Left colon (tissue), 2 donors: Measurements from ENCODE around the gene CDT1. TPM values are rescaled to one million over a fixed set of nuclear protein-coding genes. Genes with fewer than 3 reads are reported as not detected.
"Not testable (repeated sequence)": the region's sequence is repeated elsewhere in the genome, so short reads cannot be mapped to it uniquely, and the experiment has no call there.

Source experiments
- ATAC-seq: fragments of 200-7000 bp; cut with Tn5 transposase; one replicate; pipeline ENCODE4 v1.9.1; 2020; ENCODE audit warnings: mild to moderate bottlenecking, moderate library complexity
- DNase-seq, 2 donors: peaks; one replicate each; pipeline ENCODE4 v3.0.0-alpha.2; 2020
- intact Hi-C, 2 donors: fragments of 100-400 bp; cut with DNase I in 1 of 2; cut with micrococcal nuclease in 1 of 2; formaldehyde crosslinking; loops; one replicate each; pipeline versions ENCODE4 v1.11.2 to v1.14.0; 2022; cut with DNase I, micrococcal nuclease
- total RNA-seq, 2 donors: library from RNA; stranded (reverse); fragmentation: NEBNext Ultra II Directional; extraction: Animal tissue kit (Norgen Biotek cat#: 25700); gene quantifications; one replicate each; pipeline ENCODE4 v1.2.1, GENCODE V29; 2021
- donor health status: DM: no; HTN: no; CAD: no.
- donor health status: DM: yes; HTN: yes; CAD: no.

CDT1 gene
- total RNA-seq, 2 donors from 2014 or later: 6.8 to 14.8 TPM

DNA sequence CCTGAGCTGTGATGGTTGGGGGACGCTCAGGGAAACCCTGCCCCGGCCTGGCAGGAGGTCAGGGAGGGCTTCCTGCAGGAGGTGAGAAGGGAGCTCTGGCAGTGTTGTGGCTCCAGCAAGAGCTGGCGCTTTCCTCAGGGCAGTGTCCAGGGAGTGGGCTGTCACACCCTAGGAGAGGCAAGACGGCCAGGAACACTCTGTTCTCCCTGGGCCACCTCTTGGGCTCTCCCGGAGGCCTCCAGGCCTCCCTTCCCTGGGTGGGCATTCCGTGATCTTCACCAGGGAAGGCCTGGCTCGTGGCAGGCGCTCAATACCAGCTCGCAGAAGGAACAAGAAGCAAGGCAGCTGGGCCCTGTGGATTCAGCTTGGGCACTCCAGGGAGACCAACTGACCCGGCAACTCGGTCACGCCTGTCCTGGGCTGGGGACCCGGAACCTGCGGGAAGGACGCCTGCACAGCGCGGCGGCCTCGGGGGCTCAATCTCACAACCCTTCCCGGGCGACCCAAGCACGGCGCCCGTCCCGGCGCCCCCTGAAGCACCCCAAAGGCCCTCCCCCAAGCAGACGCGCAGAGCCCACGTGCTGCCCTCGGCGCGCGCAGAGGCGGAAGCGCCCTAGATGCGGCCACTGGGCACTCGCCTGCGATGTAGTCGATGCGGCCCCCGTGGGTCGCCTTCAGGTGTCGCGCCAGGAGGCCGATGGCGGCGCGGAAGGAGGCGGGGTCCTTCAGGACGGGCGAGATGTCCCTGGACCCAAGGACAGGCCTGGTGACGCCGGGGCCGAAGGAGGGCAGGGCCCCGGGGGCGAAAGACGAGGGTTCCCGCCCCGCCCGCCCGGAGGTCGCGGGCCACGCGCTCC lies 7.6 kb downstream of the CDT1 start:
- peak; percentile 81 to 86 for DNase-seq
- intact Hi-C loops: no loop called here
- peak; percentile 68 for ATAC-seq

GRCh38 chr16:88811769-88812512 lies 8.4 kb downstream of the CDT1 start, which contains the start of gene APRT:
APRT (minus strand) TSS chr16:88811928; CDS start chr16:88811899, 29 bp downstream.
- ATAC-seq: peak; percentile 83
- intact Hi-C loops: no loop called here
- DNase-seq: peak; percentile 93 to 96

DNA sequence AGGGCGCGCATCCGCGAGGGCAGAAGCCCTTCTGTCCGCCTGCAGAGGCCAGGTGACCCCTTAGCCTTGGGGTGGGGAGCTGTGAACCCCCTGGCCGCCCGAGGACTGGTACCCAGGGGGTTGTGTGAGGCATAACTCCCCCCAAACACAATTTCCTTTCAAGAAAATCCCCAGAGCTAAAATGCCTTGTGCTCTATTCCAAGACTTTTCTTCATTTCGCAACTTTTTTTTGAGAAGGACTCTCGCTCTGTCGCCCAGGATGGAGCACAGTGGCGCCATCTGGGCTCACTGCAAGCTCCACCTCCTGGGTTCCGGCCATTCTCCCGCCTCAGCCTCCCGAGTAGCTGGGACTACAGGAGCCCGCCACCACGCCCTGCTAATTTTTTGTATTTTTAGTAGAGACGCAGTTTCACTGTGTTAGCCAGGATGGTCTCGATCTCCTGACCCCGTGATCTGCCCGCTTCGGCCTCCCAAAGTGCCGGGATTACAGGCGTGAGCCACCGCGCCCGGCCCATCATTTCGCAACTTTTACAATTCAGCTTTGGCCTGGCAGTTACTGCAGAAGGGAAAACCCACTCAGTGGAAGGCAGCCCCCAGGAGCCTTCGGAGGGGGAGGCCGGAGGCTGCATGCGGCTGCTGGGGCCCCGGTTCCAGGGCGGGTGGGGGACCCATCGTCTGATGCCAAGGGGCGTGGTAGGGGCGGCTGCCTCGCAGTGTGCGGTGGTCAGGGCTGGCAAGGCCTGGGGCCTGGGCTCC lies 9.1 kb downstream of the CDT1 start:
- intact Hi-C loops: no loop called here
- no peak for ATAC-seq
- DNase-seq: peak; percentile 46 to 56

DNA sequence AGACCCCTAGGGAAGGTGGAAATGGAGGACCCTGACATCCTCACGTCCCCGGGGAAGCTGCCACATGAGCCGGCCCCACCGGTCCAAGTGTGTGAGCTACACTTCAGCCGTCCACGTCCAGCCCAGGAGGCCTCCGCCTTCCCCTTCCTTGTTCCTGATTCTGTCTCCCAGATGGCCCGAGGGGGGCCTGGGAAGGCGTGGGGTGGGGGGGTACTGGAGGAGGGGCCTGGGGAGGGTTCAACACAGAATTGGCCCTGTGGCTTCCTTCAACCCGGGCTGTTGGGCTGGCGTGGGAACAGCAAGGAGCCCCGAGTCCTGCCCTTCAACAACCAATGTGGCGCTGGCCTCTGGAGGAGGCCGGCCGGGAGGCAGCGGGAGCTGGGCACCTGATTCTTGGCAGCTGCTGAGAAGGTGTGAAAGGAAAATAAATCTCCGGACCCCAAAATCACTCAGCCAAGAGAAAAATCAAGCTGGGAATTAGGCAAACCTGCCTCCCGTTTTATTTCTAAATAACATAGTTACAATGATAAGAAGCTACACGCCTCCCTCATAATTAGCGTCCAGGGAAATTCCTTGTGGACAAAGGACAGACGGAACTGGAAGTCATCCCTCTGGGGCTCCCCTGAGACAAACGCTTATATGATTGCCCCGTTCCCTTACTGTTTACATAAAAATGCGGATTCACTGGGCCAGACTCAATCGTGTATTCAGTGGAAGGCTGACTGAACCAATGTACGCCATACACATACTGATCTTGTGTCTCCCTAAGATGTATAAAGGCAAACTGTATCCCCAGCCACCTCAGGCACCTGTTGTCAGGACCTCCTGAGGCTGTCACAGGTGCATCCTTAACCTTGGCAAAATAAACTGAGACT lies 9.9 kb downstream of the CDT1 start:
- no peak for ATAC-seq
- peak; percentile 37 to 44 for DNase-seq
- intact Hi-C loops: no loop called here

GRCh38 chr16:88814144-88814502 lies 10.5 kb downstream of the CDT1 start:
- intact Hi-C loops: no loop called here

GRCh38 chr16:88815227-88815626 lies 11.6 kb downstream of the CDT1 start:
- DNase-seq: no peak
- intact Hi-C loops: no loop called here
- ATAC-seq: no peak

More at GRCh38 chr16:88814144-88814502, 10.5 kb downstream of the CDT1 start:
- ATAC-seq (no peak), DNase-seq (no peak)

DNA sequence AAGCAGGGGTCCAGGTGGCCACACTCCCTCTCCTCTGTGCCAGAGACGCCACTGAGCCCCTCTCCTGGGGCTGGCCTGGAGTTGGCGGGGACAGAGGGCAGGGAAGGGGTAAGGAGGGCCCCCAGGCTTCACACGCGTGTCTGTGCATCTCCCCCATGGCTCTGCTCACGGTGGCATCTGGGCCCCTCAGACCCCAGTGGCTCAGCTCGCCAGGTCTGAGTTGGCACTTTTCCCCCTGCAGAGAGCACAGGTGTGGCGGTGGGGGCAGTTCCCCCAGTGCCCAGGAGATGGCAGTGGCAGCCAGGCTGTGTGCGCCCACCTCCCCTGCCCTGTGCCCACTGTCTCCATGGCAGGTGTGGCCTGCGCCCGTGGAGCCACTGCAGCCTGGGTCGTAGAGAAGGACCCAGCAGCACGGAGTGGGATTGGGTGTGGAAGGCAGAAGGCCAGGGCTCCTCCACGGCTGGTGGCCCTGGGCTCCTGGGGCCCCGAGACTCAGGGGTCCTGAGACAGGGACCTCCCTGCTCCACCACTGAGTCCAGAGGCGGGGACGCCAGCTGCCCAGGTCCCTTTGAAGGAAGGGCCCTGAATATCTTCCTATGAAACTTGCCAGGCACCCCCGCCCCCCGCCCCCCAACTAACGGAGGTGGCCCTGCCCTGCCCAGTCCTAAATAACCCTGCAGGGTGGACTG lies 12.5 kb downstream of the CDT1 start:
- DNase-seq (peak in 1 of 2 donors; percentile 63), ATAC-seq (no peak)
- intact Hi-C loops: no loop called here

- no peak for DNase-seq
- intact Hi-C loops: no loop called here
- ATAC-seq: no peak
Observed at GRCh38 chr16:88816736-88817535, 13.3 kb downstream of the CDT1 start.

DNA sequence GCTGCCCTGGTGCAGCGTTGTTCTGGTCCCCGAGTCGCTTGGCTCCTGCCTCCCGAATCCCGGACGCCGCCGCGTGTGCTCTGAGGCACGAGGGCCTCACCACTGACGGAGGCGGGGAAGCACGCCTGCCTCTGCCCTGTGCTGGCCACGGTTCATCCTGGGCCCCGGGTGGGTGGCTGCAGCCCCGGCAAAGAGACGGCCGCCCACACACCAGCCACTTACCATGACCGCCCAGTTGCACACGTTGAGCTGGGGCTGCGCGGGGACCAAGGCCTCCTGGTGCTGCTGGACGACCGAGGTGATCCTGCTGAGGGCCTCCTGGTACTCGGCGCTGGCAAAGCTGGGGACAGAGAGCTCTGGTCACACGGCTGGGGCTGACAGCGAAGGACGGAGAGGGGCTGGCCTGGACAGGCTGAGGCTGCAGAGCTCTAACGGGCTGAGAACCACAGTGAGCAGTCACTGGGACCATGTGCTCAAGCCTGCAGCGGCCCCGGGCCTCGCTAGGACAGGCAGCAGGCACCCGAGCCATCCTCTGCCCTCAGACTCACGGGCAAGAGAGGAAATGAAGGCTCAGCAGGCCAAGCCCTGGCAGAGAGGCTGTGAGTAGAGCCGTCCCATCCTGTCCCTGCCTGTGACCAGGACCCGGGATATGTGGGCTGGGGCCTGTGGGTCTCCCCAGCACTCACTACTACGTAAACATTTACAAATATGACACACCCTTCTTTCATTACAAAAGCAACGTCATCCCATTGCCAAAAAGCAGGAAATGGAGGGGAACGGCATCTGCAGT lies 14.4 kb downstream of the CDT1 start:
- no peak for ATAC-seq
- intact Hi-C loops: no loop called here
- DNase-seq: no peak

- intact Hi-C loops: no loop called here
- no peak for DNase-seq
- ATAC-seq: no peak
Observed at GRCh38 chr16:88818575-88818874, 14.9 kb downstream of the CDT1 start.

- ATAC-seq: no peak
- intact Hi-C loops: no loop called here
Observed at GRCh38 chr16:88819126-88819525, 15.5 kb downstream of the CDT1 start.

DNA sequence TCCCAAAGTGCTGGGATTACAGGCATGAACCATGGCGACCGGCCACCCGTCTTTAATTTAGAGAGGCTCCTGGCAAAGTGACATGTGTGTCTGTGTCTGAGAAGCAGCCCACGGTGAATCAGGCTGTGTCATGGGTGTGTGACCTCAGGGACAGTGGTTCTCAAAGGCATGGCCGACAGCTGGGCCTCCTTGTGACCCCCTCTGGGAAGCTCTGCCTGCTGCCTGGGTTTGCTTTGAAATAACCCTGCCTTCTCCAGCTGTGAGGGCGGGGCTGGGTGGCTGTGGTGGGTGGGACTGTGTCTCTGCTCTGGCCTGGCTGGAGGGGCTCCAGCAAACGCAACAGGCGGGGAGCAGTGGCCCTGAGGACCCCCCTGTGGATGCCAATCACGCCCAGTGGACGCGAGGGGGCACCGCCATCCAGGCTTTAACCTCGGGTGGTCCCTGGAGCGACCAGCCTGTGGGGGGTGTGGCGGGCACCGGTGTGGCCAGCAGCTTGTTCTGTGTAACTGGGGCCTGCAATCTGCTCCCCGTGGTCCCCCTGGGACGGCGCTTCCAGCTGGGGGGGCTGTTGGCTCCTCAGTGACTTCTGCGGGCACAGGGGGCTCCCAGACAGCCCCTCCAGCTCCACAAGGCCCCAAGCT lies 16.9 kb downstream of the CDT1 start:
- no peak for ATAC-seq
- intact Hi-C loops: no loop called here
- DNase-seq: no peak

More at GRCh38 chr16:88819126-88819525, 15.5 kb downstream of the CDT1 start:
- no peak for DNase-seq

DNA sequence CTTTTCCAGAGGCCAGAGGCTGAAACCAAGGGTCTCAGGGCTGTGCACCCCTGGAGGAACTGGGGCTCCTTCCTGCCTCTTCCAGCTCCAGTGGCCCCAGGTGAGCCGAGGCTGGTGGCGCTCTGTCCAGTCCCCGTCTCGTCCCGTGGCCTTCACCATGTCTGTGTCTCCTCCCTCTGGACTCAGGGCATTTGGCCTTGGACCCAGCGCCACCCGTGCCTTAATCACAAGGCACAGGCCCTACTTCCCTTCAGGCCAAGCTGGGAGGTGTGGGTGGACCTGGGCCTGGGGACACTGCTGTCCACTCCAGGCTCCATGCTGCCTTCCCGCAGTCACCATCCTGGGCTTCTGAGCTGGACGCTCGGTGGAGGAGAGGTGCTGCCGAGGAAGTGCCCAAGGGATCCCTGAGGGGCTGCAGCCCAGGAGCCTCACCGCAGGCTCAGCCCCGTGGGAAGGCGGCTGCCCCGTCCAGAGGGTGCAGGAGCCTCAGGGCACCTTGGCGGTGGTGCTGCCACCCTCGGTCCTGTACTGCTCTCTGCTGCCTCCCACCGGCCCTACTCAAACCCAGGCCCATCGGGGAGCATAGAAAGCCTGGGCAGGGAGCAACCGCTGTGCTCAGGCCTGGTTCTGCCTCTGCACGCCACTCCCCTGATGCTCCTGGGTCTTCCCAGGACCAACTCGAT lies 17.7 kb downstream of the CDT1 start:
- no peak for ATAC-seq
- DNase-seq: no peak
- intact Hi-C loops: no loop called here

GRCh38 chr16:88822281-88823040 lies 18.9 kb downstream of the CDT1 start:
- DNase-seq: no peak
- no peak for ATAC-seq
- intact Hi-C loops: no loop called here

DNA sequence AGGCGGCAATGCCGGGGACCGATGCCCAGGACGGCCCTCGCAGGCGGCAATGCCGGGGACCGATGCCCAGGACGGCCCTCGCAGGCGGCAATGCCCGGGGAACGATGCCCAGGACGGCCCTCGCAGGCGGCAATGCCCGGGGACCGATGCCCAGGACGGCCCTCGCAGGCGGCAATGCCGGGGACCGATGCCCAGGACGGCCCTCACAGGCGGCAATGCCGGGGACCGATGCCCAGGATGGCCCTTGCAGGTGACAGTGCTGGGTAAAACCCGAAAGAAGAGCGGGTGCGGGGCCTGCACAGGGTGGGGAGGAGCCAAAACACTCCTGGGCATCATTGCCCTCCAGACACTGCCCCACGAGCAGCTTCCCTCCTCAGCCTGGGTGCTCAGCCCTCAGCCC lies 20.1 kb downstream of the CDT1 start:
- intact Hi-C loops, ATAC-seq, DNase-seq: not testable (repeated sequence)
